Activated CD4-positive, alpha-beta memory T cell treated with anti-CD3 and anti-CD28 coated beads, Interleukin-2, amount 10 ng/mL, durations not matched to agents 7 days and 5 days (primary cell): ENCODE results near the gene DPP3. TPM values are rescaled to one million over a fixed set of nuclear protein-coding genes. Genes with fewer than 3 reads are reported as not detected.

ENCODE experiments used
- CTCF ChIA-PET: fragments of 350-600 bp; sonication (Branson Sonifier 250); formaldehyde crosslinking; loops from one replicate; lab custom pipeline; 2021; ENCODE audit warnings: antibody characterized with exemption, inconsistent platforms; lab: Charles Lee
- POLR2A ChIA-PET: fragments of 350-600 bp; sonication (Branson Sonifier 250); formaldehyde crosslinking; loops from one replicate; lab custom pipeline; 2021; ENCODE audit warnings: antibody characterized with exemption; lab: Charles Lee
- DNase-seq: peaks from one replicate; pipeline ENCODE4 v3.0.0-alpha.2; 2020
- H3K27ac Mint-ChIP-seq: one replicate; pipeline ENCODE4 v1.8.0; 2021; ENCODE audit warnings: mild to moderate bottlenecking, mixed read lengths
- H3K27me3 Mint-ChIP-seq: one replicate; pipeline ENCODE4 v1.8.0; 2021; ENCODE audit warnings: mixed read lengths
- H3K36me3 Mint-ChIP-seq: one replicate; pipeline ENCODE4 v1.8.0; 2021; ENCODE audit warnings: low read depth, mixed read lengths
- H3K4me1 Mint-ChIP-seq: one replicate; pipeline ENCODE4 v1.8.0; 2021; ENCODE audit warnings: mixed read lengths
- H3K4me3 Mint-ChIP-seq: one replicate; pipeline ENCODE4 v1.8.0; 2021; ENCODE audit warnings: mild to moderate bottlenecking, mixed read lengths
- H3K9me3 Mint-ChIP-seq: one replicate; pipeline ENCODE4 v1.8.0; 2021; ENCODE audit warnings: mixed read lengths
- total RNA-seq, 2 experiments: library from RNA; stranded (reverse); gene quantifications; one replicate each; pipeline ENCODE4 v1.2.3, GENCODE V29; 2021

DPP3 gene
- total RNA-seq, 2 experiments from 2014 or later, result 59.3 to 60.6 TPM

GRCh38 chr11:66492161-66492865 lies 12.1 kb downstream of the DPP3 start:
- POLR2A ChIA-PET, result interaction anchor here (1.7 kb wide), 1 partner anchor 12 kb away, joined by 4 read pairs; the partner anchor contains the start of gene DPP3

DNA sequence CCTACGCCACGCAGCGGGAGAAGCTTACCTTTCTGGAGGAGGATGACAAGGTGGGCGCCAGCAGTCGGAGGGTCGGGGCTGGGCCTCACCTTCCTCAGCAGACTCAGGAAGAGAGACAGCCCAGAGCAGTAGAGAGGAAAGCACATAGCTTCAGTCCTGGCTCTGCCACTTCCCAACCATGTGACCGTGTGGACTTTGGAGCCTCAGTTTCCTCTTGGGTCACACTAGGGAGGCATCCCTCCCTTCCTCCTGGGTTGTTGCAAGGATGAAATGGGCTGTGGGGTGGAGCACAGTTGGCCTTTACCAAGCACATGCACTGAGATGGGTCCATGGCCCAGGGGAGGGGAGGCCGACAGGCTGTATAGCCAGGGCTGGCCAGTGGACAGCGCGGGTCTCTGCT lies 12.9 kb downstream of the DPP3 start:
- no peak overlapping the region for H3K27ac Mint-ChIP-seq
- no peaks in the 10 kb centered on the region for H3K9me3 Mint-ChIP-seq
- ChIA-PET POLR2A (no interaction called here), CTCF (no interaction called here)
- H3K27me3 Mint-ChIP-seq, result no peaks in the 10 kb centered on the region
- no peak overlapping the region for H3K4me3 Mint-ChIP-seq
- DNase-seq, result no peak
- peaks cover 27% of the 10 kb centered on the region for H3K36me3 Mint-ChIP-seq
- H3K4me1 Mint-ChIP-seq, result no peaks in the 10 kb centered on the region

More at GRCh38 chr11:66492161-66492865, 12.1 kb downstream of the DPP3 start:
- Mint-ChIP-seq H3K4me1 (no peaks in the 10 kb centered on the region), H3K4me3 (no peak overlapping the region), H3K27me3 (no peaks in the 10 kb centered on the region), H3K27ac (no peak overlapping the region), H3K9me3 (no peaks in the 10 kb centered on the region), H3K36me3 (peaks cover 29% of the 10 kb centered on the region)
- CTCF ChIA-PET, result interaction anchor here (0.6 to 2.7 kb wide), 2 partner anchors 12 to 234 kb away, joined by 4 to 10 read pairs; partner anchors contain the start of gene DPP3
- DNase-seq, result no peak

- H3K36me3 Mint-ChIP-seq, result peaks cover 22% of the 10 kb centered on the region
- H3K4me1 Mint-ChIP-seq, result no peaks in the 10 kb centered on the region
- H3K27me3 Mint-ChIP-seq, result no peaks in the 10 kb centered on the region
- CTCF ChIA-PET, result no interaction called here
- POLR2A ChIA-PET, result no interaction called here
- no peaks in the 10 kb centered on the region for H3K9me3 Mint-ChIP-seq
- H3K27ac Mint-ChIP-seq, result peak overlapping the region; percentile 10
- H3K4me3 Mint-ChIP-seq, result no peak overlapping the region
- DNase-seq, result no peak
Measured at GRCh38 chr11:66494458-66494857, 14.2 kb downstream of the DPP3 start.

GRCh38 chr11:66494935-66495334 lies 14.7 kb downstream of the DPP3 start:
- Mint-ChIP-seq H3K27ac (no peak overlapping the region), H3K36me3 (peaks cover 21% of the 10 kb centered on the region), H3K27me3 (no peaks in the 10 kb centered on the region), H3K9me3 (no peaks in the 10 kb centered on the region), H3K4me3 (no peak overlapping the region), H3K4me1 (no peaks in the 10 kb centered on the region)
- CTCF ChIA-PET, result no interaction called here
- DNase-seq, result no peak
- POLR2A ChIA-PET, result no interaction called here

DNA sequence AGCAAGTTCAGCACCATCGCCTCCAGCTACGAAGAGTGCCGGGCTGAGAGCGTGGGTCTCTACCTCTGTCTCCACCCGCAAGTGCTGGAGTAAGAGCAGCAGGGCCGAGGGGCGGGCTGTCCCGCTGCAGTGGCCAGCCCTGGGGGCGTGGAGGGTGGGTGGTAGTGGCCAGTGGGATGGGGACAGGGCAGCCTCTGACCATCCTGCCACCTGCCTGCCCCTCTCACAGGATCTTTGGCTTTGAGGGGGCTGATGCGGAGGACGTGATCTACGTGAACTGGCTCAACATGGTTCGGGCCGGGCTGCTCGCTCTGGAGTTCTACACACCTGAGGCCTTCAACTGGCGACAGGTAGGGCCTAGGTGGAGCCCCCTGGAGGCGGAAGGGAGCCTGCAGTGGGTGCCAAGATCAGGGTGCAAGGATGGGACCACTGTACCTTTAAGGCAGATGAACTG lies 15.2 kb downstream of the DPP3 start:
- H3K36me3 Mint-ChIP-seq, result peaks cover 21% of the 10 kb centered on the region
- no peaks in the 10 kb centered on the region for H3K27me3 Mint-ChIP-seq
- DNase-seq, result no peak
- H3K4me3 Mint-ChIP-seq, result no peak overlapping the region
- no peak overlapping the region for H3K27ac Mint-ChIP-seq
- H3K9me3 Mint-ChIP-seq, result no peaks in the 10 kb centered on the region
- ChIA-PET CTCF (no interaction called here), POLR2A (no interaction called here)
- no peaks in the 10 kb centered on the region for H3K4me1 Mint-ChIP-seq

DNA sequence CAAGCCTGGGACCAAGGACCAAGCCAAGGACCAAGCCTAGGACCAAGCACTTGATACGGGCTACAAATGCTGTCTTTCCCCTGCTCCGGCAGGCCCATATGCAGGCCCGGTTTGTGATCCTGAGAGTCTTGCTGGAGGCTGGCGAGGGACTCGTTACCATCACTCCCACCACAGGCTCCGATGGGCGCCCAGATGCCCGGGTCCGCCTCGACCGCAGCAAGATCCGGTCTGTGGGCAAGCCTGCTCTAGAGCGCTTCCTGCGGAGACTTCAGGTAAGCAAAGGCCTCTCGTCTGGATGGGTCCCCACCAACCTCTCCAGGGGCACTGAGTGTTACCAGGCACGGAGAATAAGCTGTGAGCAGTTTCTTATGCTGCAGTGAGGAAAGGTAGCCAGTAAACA lies 17.0 kb downstream of the DPP3 start:
- H3K36me3 Mint-ChIP-seq, result peaks cover 17% of the 10 kb centered on the region
- ChIA-PET CTCF (no interaction called here), POLR2A (no interaction called here)
- no peaks in the 10 kb centered on the region for H3K27me3 Mint-ChIP-seq
- no peak overlapping the region for H3K27ac Mint-ChIP-seq
- no peaks in the 10 kb centered on the region for H3K4me1 Mint-ChIP-seq
- DNase-seq, result no peak
- no peak overlapping the region for H3K4me3 Mint-ChIP-seq
- no peaks in the 10 kb centered on the region for H3K9me3 Mint-ChIP-seq

GRCh38 chr11:66498506-66498905 lies 18.3 kb downstream of the DPP3 start:
- H3K4me3 Mint-ChIP-seq, result no peak overlapping the region
- ChIA-PET POLR2A (no interaction called here), CTCF (no interaction called here)
- DNase-seq, result no peak
- no peaks in the 10 kb centered on the region for H3K27me3 Mint-ChIP-seq
- H3K27ac Mint-ChIP-seq, result no peak overlapping the region
- H3K4me1 Mint-ChIP-seq, result no peaks in the 10 kb centered on the region
- H3K9me3 Mint-ChIP-seq, result no peaks in the 10 kb centered on the region
- H3K36me3 Mint-ChIP-seq, result peaks cover 12% of the 10 kb centered on the region

- CTCF ChIA-PET, result no interaction called here
- POLR2A ChIA-PET, result no interaction called here
- H3K9me3 Mint-ChIP-seq, result no peaks in the 10 kb centered on the region
- no peaks in the 10 kb centered on the region for H3K27me3 Mint-ChIP-seq
- no peak overlapping the region for H3K27ac Mint-ChIP-seq
- DNase-seq, result no peak
- H3K4me3 Mint-ChIP-seq, result no peak overlapping the region
- peaks cover 17% of the 10 kb centered on the region for H3K4me1 Mint-ChIP-seq
- H3K36me3 Mint-ChIP-seq, result peaks cover 18% of the 10 kb centered on the region
Measured at GRCh38 chr11:66505276-66505816, 25.1 kb downstream of the DPP3 start.

DNA sequence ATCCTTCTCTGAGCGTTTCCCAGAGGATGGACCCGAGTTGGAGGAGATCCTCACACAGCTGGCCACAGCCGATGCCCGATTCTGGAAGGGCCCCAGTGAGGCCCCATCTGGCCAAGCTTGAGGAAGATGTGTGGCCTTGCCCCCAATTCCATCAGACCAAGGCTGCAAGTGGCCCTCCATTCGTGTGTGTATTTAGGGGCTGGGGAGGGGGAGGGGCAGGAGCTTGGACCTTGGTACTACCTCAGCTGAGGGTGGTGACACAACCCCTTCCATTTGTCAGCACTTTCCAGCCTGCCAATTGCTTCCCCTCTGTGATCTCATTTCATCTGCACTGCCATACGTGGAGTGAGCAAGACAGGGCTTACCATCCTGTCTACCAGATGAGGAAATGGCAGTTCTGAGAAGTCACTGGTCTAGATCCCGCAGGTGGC lies 28.9 kb downstream of the DPP3 start:
- Mint-ChIP-seq H3K9me3 (no peaks in the 10 kb centered on the region), H3K4me3 (no peak overlapping the region), H3K27me3 (no peaks in the 10 kb centered on the region), H3K27ac (peak overlapping the region; percentile 79), H3K4me1 (peaks cover 28% of the 10 kb centered on the region), H3K36me3 (peaks cover 15% of the 10 kb centered on the region)
- DNase-seq, result peak; percentile 50
- ChIA-PET POLR2A (interaction anchor here (0.7 to 2.9 kb wide), 4 partner anchors 29 to 169 kb away, joined by 4 to 11 read pairs (median 7); partner anchors contain the start of genes ACTN3, DPP3, RBM14 and RBM4B), CTCF (interaction anchor here (1.2 to 1.8 kb wide), 4 partner anchors 43 to 169 kb away, joined by 3 to 4 read pairs (median 4); partner anchors contain the start of genes MRPL11 and PELI3)

DNA sequence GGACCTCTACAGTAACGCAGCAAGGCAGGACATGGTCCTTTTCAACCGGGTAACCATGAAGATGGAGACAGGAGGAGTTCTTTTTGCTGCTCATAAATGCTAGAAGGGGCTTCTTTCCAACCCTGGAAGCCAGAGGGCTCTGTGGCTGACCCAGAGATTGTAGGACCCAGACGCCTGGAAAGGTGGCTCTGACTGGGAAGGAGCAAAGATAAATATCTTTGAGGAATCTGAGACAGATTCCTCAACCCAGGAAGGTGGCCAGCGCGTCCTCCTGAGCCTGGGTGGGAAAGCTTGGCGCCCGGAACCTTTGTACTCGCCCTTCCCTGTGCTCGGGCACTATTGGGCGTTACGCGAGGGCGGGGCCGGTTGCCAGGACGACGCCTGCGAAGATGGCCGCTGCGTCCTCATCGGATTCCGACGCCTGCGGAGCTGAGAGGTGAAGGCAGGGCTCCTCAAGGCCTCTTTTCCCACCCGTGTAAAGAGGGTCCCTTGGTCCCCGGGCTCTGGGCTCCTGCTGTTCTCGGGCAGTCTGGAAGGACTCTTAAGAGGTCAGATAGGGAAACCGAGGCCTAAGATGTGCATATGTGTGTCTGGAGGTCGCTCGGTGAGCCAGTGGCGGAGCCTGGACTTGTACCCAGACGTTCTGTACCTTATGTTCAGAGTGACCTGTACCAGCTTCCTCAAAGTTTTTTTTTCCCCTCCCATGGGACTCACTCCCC lies 30.2 kb downstream of the DPP3 start, which contains the start of gene BBS1:
Gene BBS1, plus strand, starts transcription at position 365 of the 719 bp plus-strand sequence. Its CDS starts 25 bp downstream, at position 390.
- ChIA-PET CTCF (interaction anchor here (1.5 to 1.8 kb wide), 3 partner anchors 32 to 72 kb away, joined by 3 to 4 read pairs (median 4); partner anchors contain the start of genes MRPL11 and PELI3), POLR2A (interaction anchor here (0.9 to 2.9 kb wide), 7 partner anchors 33 to 168 kb away, joined by 3 to 11 read pairs (median 5); partner anchors contain the start of genes ACTN3, RBM14, RBM4 and RBM4B)
- DNase-seq, result peak; percentile 83
- no peaks in the 10 kb centered on the region for H3K9me3 Mint-ChIP-seq
- peak within 1 kb of the TSS; percentile 79 for H3K27ac Mint-ChIP-seq
- peak within 1 kb of the TSS; percentile 87 for H3K4me3 Mint-ChIP-seq
- peaks cover 14% of the 10 kb centered on the region for H3K36me3 Mint-ChIP-seq
- peaks cover 28% of the 10 kb centered on the region for H3K4me1 Mint-ChIP-seq
- no peaks in the 10 kb centered on the region for H3K27me3 Mint-ChIP-seq

GRCh38 chr11:66510990-66511339 lies 30.7 kb downstream of the DPP3 start:
- H3K9me3 Mint-ChIP-seq, result no peaks in the 10 kb centered on the region
- H3K4me3 Mint-ChIP-seq, result peak overlapping the region; percentile 87
- CTCF ChIA-PET, result interaction anchor here (1.5 to 1.8 kb wide), 2 partner anchors 32 to 44 kb away, joined by 3 to 4 read pairs; partner anchors contain the start of gene PELI3
- POLR2A ChIA-PET, result interaction anchor here (1.0 to 2.9 kb wide), 6 partner anchors 33 to 168 kb away, joined by 3 to 11 read pairs (median 6); partner anchors contain the start of genes ACTN3, RBM14, RBM4 and RBM4B
- H3K27ac Mint-ChIP-seq, result no peak overlapping the region
- peaks cover 12% of the 10 kb centered on the region for H3K36me3 Mint-ChIP-seq
- peaks cover 28% of the 10 kb centered on the region for H3K4me1 Mint-ChIP-seq
- H3K27me3 Mint-ChIP-seq, result no peaks in the 10 kb centered on the region
- no peak for DNase-seq

DNA sequence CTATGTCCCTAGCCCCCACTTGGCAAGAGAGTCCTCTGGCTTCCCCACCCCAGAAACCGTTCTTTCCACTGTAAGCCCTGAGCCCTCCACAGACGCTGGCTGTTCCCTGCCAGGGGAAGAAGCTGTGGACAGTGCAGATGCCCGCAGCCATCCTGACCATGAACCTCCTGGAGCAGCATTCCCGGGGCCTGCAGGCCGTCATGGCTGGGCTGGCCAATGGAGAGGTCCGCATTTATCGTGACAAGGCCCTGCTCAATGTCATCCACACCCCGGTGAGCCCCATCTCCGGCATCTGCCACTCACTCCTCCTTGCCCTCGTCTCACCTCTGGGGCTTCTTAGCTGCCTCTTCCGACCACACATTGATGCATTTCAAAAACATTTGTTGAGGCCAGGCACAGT lies 43.4 kb downstream of the DPP3 start:
- Mint-ChIP-seq H3K9me3 (no peaks in the 10 kb centered on the region), H3K36me3 (peaks cover 12% of the 10 kb centered on the region), H3K27me3 (no peaks in the 10 kb centered on the region), H3K4me3 (no peak overlapping the region), H3K4me1 (no peaks in the 10 kb centered on the region), H3K27ac (no peak overlapping the region)
- ChIA-PET POLR2A (no interaction called here), CTCF (no interaction called here)
- DNase-seq, result no peak
